ENCODE data around the gene KIAA1958.

Gene KIAA1958

GRCh38 chr9:112486221-112487007 lies at the start of gene KIAA1958:
Gene KIAA1958 (plus strand): TSS chr9:112486827. CDS start chr9:112574081, 87,254 bp downstream.
- peak; percentile 70 for DNase-seq

- DNase-seq, result no peak
These were observed 49.2 kb upstream of the KIAA1958 start for GRCh38 chr9:112437406-112437805.

GRCh38 chr9:112439171-112439570 lies 47.5 kb upstream of the KIAA1958 start:
- DNase-seq, result no peak

GRCh38 chr9:112439825-112440224 lies 46.8 kb upstream of the KIAA1958 start:
- DNase-seq, result no peak

- no peak for DNase-seq
These were observed 43.4 kb upstream of the KIAA1958 start for GRCh38 chr9:112443200-112443599.

- DNase-seq, result no peak
These were observed 43.0 kb upstream of the KIAA1958 start for GRCh38 chr9:112443636-112444035.

- DNase-seq, result no peak
These were observed 41.4 kb upstream of the KIAA1958 start for GRCh38 chr9:112445196-112445595.

GRCh38 chr9:112446080-112446479 lies 40.5 kb upstream of the KIAA1958 start:
- DNase-seq, result no peak

GRCh38 chr9:112446526-112446925 lies 40.1 kb upstream of the KIAA1958 start:
- DNase-seq, result no peak

- DNase-seq, result no peak
These were observed 39.3 kb upstream of the KIAA1958 start for GRCh38 chr9:112447283-112447761.

- no peak for DNase-seq
These were observed 23.8 kb upstream of the KIAA1958 start for GRCh38 chr9:112462855-112463254.

- no peak for DNase-seq
These were observed 21.3 kb upstream of the KIAA1958 start for GRCh38 chr9:112465352-112465751.

GRCh38 chr9:112472996-112473395 lies 13.6 kb upstream of the KIAA1958 start:
- DNase-seq, result no peak

- DNase-seq, result no peak
These were observed 12.6 kb upstream of the KIAA1958 start for GRCh38 chr9:112473986-112474385.

GRCh38 chr9:112475318-112475717 lies 11.3 kb upstream of the KIAA1958 start:
- DNase-seq, result no peak

GRCh38 chr9:112477330-112477729 lies 9.3 kb upstream of the KIAA1958 start:
- no peak for DNase-seq

GRCh38 chr9:112479221-112479620 lies 7.4 kb upstream of the KIAA1958 start:
- DNase-seq, result no peak

GRCh38 chr9:112484607-112485006 lies 2.0 kb upstream of the KIAA1958 start:
- DNase-seq, result no peak

- no peak for DNase-seq
These were observed 1.1 kb upstream of the KIAA1958 start for GRCh38 chr9:112485574-112485973.

- peak; percentile 32 for DNase-seq
These were observed 576 bp downstream of the KIAA1958 start for GRCh38 chr9:112487008-112487798.

- DNase-seq, result no peak
These were observed 1.2 kb downstream of the KIAA1958 start for GRCh38 chr9:112487799-112488340.

GRCh38 chr9:112489039-112489546 lies 2.5 kb downstream of the KIAA1958 start:
- no peak for DNase-seq
